ENCODE data around the gene ADSL.

ADSL gene

GRCh38 chr22:40406063-40406890, 60.0 kb downstream of the ADSL start:
- no peak for DNase-seq

DNA sequence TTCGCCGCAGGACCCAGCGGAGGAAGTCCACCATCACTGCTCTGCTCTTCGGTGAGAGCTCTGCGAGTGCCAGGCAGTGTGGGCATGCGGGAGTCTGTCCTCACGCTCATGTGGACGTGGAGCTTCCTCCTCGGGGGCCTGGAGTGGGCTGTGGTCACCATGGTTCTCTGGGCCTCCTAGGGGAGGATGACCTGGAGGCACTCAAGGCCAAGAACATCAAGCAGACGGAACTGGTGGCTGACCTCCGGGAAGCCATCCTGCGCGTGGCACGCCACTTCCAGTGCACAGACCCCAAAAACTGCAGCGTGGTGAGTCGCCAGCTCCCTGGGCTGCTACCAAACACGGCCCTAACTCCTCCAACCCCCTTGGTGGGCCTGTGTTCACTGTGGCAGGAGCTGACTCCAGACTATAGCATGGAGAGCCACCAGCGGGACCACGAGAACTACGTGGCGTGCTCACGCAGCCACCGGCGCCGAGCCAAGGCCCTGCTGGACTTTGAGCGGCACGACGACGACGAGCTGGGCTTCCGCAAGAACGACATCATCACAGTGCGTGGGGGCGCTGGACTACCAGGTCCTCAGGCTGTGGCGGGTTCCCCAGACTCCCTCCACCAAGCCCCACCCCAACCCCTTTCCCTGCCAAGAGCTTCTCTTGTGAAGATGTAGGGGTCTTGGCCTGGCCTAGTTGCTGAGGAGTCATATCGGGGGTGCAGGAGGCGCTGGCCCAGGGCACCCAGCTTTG, 60.9 kb downstream of the ADSL start:
- no peak for DNase-seq

- no peak for DNase-seq
Measured at GRCh38 chr22:40407831-40408717, 61.8 kb downstream of the ADSL start.

DNA sequence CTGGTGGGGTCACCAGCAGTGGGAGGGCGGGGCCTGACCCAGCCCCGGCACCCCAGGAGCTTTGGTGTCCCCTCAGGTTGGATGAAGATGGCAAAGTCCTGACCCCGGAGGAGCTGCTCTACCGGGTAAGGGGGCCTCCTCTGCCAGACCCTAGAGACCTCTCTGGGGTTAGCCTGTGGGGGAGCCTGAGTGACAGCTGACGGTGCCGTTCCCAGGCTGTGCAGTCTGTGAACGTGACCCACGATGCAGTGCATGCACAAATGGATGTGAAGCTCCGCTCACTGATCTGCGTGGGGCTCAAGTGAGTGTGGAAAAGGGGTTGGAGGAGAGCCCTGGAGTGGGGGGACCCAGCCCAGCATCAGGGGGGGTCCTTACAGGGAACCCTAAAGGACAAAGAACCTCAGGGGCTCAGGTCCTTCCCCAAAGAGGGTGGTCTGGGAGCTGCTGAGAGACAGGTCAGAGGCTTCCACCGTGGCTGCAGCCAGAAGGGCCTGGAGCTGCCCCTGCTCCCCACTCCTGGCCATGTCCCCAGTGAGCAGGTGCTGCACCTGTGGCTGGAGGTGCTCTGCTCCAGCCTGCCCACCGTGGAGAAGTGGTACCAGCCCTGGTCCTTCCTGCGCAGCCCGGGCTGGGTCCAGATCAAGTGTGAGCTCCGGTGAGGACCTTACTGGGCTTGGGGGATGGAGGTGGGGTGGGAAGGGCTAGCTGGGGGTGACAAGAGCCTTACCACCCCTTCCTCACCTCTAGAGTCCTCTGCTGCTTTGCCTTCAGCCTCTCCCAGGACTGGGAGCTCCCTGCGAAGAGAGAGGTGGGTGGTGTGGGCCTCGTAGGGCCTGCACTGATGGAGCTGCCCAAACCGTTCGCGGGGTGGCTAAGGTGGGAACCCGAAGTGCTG, 62.7 kb downstream of the ADSL start:
- peak; percentile 24 for DNase-seq

GRCh38 chr22:40409613-40410113, 63.4 kb downstream of the ADSL start:
- peak; percentile 26 for DNase-seq

- DNase-seq: no peak
Measured at GRCh38 chr22:40410272-40410671, 64.0 kb downstream of the ADSL start.

DNA sequence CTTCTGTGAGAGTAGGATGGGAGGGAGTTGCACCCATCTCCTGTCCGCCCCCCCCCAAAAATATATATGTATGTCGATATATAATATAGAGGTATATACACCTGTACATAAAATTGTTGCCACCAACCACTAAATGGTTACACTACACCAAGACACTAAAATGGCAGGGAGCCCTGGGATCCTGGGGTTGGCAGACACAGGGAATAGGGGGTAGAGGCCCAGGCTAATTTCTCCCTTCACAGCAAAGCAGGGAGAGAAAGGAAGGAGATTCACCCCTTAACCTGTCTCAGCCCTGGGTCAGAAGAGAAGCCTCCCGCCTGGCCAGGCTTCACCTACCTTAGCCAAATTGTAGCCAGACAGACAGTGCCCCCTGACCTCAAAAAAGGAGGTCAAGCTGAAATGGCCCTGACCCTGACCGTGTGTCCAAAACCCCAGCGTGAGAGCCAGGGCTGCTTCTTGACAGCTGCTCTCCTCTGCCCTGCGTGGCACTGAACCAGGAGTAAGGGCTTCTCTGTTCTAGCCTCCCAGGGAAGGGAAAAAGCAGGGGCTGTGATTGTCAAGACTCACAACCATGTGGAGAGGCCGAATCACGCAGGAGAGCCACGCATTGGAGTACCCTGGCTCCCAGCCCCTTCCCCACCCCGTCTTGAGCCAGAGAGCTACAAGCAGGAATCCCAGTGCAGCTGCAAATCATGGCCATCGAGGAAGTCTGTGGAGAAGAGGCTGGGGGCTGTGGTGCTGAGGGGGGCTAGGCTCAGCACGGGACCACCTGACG, 64.6 kb downstream of the ADSL start:
- peak; percentile 1 for DNase-seq

- DNase-seq: no peak
Measured at GRCh38 chr22:40411506-40411861, 65.2 kb downstream of the ADSL start.

DNA sequence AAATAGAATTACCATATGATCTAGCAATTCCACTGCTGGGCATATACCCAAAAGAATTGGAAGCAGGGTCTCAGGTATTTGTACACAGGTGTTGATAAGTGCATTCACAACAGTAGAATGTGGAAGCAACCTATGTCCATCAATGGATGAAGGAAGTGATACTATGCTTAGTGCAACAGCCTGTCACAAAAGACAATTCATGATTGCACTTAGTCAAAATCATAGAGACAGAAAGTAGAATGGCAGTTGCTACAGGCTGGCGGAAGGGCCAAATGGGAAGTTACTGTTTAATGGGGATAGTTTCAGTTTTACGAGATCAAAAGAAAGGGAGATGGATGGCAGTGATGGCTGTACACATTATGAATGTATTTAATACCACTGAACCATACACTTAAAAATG, 66.1 kb downstream of the ADSL start:
- DNase-seq: no peak

GRCh38 chr22:40413873-40414272, 67.6 kb downstream of the ADSL start:
- DNase-seq: no peak

DNA sequence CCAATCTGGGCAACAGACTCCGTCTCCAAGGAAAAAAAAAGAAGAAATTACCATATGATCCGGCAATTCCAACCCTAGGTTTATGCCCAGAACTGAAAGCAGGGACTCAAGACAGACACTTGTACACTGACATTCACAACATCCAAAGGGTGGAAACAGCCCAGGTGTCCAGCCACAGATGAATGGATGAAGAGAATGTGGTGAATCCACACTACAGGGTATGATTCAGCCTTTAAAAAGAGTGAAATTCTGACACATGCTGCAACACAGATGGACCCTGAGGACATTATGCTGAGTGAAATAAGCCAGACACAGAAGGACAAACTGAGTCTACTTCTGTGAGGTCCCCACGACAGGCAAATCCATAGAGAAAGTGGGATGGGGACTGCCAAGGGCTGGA, 68.0 kb downstream of the ADSL start:
- no peak for DNase-seq

DNA sequence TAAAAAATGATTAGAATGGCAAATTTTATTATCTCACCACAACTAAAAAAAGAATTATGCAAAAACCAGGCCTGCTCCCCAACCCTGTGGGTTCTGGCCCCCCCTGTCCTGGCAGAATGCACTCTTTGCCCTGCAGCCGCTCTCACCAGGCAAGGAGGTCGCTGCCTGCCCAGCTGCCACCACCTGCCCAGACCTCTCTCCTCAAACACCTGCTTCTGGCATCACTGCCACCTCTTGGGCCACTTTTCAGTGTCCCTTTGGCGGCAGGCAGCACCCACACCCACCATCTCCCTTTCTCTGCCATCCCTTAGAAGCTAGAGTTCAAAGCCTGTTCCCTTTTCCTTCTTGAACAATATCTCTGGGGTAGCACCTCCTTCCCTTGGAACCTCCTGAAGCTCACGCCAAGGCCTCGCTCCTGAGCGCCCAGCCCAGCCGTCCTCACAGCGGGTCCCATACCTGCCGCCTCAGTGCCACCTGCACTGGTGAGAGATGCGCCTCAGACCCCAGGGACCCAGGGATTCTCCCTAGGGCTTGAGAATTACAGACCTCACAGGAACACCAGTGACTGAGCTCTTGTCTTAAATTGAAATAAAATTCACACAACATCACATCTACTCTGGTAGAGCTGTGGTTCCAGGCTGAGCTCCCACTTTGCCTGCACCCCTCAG, 68.7 kb downstream of the ADSL start:
- DNase-seq: no peak

GRCh38 chr22:40415531-40416266, 69.4 kb downstream of the ADSL start:
- no peak for DNase-seq

DNA sequence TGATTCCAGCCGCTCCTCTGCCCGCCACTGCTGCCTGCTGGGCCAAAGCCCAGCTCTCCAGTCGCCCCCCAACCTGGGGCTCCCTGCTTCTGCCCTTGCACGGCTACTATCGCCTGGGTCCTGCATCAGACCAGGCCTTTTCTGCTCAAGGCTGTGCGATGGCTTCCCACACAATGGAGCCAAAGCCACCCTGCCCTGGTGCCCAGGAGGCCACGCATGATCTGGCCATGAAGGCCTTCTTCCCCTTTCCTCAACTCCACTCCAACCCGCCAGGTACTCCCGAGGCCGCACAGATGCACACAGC, 69.9 kb downstream of the ADSL start:
- no peak for DNase-seq

DNA sequence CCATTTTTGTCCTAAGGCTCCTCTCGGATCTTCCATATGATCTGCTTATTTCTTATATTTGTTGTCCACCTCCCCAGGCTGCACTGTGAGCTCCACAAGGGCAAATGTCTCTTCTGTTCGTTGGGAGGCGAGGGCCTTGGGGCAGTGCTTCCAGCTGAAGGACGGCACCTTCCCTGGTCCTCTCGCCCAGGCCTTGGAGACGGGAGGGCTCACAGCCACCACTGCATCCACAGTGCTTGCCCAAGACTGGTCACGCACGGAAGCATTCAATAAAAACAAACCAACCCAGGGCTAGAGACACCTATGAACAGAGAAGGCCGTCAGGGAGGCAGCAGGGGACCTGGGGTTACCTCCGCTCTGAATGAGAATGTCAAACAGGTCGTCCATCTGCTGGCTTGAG, 70.3 kb downstream of the ADSL start:
- DNase-seq: no peak

DNA sequence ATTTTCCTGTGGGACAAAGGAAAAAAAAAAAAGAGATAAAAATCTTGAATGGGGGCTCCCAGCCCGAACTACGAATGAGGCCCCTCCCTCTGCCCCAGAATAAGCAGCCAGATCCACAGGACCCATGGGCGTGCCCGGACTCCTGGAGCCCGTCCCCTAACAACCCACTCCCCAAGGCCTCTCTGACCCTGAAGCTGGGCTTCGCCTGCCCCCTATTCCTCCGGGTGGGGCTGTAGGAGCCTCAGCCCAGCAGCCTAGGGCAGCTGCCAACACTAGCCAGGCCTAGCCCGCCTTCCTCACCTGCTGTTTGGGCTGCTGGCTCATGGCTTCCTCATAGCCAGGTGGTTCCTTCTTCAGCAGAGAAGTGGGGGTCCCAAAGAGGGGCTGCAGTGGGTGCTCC, 70.7 kb downstream of the ADSL start:
- DNase-seq: no peak

DNA sequence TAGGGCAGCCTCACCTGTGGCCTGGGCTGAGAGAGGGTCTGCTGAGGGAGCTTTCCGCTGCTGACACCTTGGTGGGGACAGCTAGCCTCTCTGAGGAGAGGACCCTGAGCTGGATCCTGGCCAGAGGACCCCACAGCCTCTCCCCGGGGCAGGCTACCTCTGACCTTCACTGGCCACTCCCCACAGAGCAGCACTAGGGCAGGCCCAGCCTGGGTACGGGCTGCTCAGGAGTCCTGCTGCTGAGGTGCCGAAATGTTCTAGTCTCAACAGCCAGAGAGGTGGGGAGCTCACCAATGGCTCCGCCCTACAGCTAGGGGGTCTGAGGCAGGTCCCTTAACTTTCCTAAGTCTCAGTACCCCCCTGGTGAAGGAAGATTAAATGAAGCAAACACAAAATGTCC, 71.6 kb downstream of the ADSL start:
- no peak for DNase-seq

- DNase-seq: no peak
Measured at GRCh38 chr22:40418366-40419201, 72.3 kb downstream of the ADSL start.

DNA sequence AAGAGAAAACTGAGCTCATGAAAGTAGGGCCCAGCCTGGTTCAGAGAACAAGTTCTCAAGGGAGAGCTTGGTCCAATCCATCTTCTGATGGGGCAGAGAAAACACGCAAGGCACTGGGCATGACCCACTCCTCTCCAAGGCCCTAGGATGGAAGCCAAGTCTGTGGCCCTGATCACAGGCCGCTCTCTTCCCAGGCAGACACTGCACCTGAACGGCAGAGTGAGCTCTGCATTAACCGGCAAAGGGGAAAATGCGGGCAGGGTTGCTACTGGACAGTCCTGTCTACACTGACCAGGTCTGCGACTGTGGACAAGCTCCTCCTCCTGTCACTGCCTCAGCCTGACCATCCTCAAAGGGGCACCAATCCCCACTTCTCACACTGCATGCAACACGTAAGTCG, 73.4 kb downstream of the ADSL start:
- no peak for DNase-seq

All from activated CD4-positive, CD25-positive, alpha-beta regulatory T cell treated with anti-CD3 and anti-CD28 coated beads, Interleukin-2, amount 50 U/mL, for 72 hours (primary cell).